Stimulated activated CD8-positive, alpha-beta memory T cell treated with anti-CD3 and anti-CD28 coated beads, Interleukin-7, amount 100 ng/mL, for 24 hours (primary cell): ENCODE data around the gene XXYLT1.
"Not testable (repeated sequence)": the region's sequence is repeated elsewhere in the genome, so short reads cannot be mapped to it uniquely, and the experiment has no call there.

Experiments
- DNase-seq: peaks from one replicate; pipeline ENCODE4 v3.0.0-alpha.2; 2020; ENCODE audit warnings: low read depth

The XXYLT1 gene

GRCh38 chr3:195112361-195112791 lies 158.6 kb downstream of the XXYLT1 start:
- no peak for DNase-seq

- no peak for DNase-seq
Measured at GRCh38 chr3:195111766-195112165, 159.2 kb downstream of the XXYLT1 start.

GRCh38 chr3:195111319-195111705 lies 159.6 kb downstream of the XXYLT1 start:
- DNase-seq, result no peak

GRCh38 chr3:195110647-195111318 lies 160.2 kb downstream of the XXYLT1 start:
- DNase-seq, result no peak

- DNase-seq, result no peak
Measured at GRCh38 chr3:195109098-195109657, 161.8 kb downstream of the XXYLT1 start.

GRCh38 chr3:195107593-195107992 lies 163.4 kb downstream of the XXYLT1 start:
- no peak for DNase-seq

GRCh38 chr3:195107031-195107430 lies 163.9 kb downstream of the XXYLT1 start:
- DNase-seq, result not testable (repeated sequence)

- peak; percentile 53 for DNase-seq
Measured at GRCh38 chr3:195106418-195106906, 164.5 kb downstream of the XXYLT1 start.

GRCh38 chr3:195105841-195106417 lies 165.0 kb downstream of the XXYLT1 start:
- no peak for DNase-seq

- DNase-seq, result no peak
Measured at GRCh38 chr3:195105389-195105788, 165.6 kb downstream of the XXYLT1 start.

GRCh38 chr3:195104340-195104739 lies 166.6 kb downstream of the XXYLT1 start:
- no peak for DNase-seq

GRCh38 chr3:195103623-195104022 lies 167.3 kb downstream of the XXYLT1 start:
- no peak for DNase-seq

GRCh38 chr3:195102609-195103467 lies 168.1 kb downstream of the XXYLT1 start:
- DNase-seq, result no peak

GRCh38 chr3:195101927-195102608 lies 168.9 kb downstream of the XXYLT1 start:
- DNase-seq, result no peak

GRCh38 chr3:195101001-195101583 lies 169.9 kb downstream of the XXYLT1 start:
- no peak for DNase-seq

- DNase-seq, result no peak
Measured at GRCh38 chr3:195099951-195100785, 170.8 kb downstream of the XXYLT1 start.

GRCh38 chr3:195098741-195099525 lies 172.0 kb downstream of the XXYLT1 start:
- no peak for DNase-seq

GRCh38 chr3:195097331-195098255 lies 173.4 kb downstream of the XXYLT1 start:
- no peak for DNase-seq
